Thyroid gland (tissue), 4 donors: ENCODE data around the gene NDUFV1. TPM values are rescaled to one million over a fixed set of nuclear protein-coding genes. Genes with fewer than 3 reads are reported as not detected.
"Not testable (repeated sequence)": the region's sequence is repeated elsewhere in the genome, so short reads cannot be mapped to it uniquely, and the experiment has no call there.

Experiments
- DNase-seq, 2 donors: peaks; one replicate each; pipeline ENCODE4 v3.0.0-alpha.2; 2019
- H3K27ac ChIP-seq, 3 donors: fragments of 200-600 bp; sonication (generic); 1 replicate in 2 of 3; 2 replicates in 1 of 3; pipeline ENCODE4 v1.5.1; 2016 to 2019; ENCODE audit warnings: mild to moderate bottlenecking in 1 of 3, moderate library complexity in 1 of 3
- H3K27me3 ChIP-seq: fragments of 200-600 bp; sonication (generic); one replicate; pipeline ENCODE4 v1.5.1; 2019
- H3K36me3 ChIP-seq, 2 donors: fragments of 200-600 bp; sonication (generic); one replicate each; pipeline ENCODE4 v1.5.1; 2016 to 2019
- H3K4me1 ChIP-seq, 2 donors: fragments of 200-600 bp; sonication (generic); one replicate each; pipeline ENCODE4 v1.5.1; 2017 to 2019
- H3K4me3 ChIP-seq, 3 donors: fragments of 200-600 bp; sonication (generic); replicated peaks in 1 of 3; 1 replicate in 2 of 3; 2 replicates in 1 of 3; pipeline ENCODE4 v1.5.1; 2016; ENCODE audit warnings: mild to moderate bottlenecking in 1 of 3
- H3K9me3 ChIP-seq: fragments of 200-600 bp; sonication (generic); one replicate; pipeline ENCODE4 v1.5.1; 2017
- POLR2A ChIP-seq, 2 donors: fragments of 450-650 bp; IDR thresholded peaks; one replicate each; pipeline ENCODE4 v1.6.1; 2017; ENCODE audit warnings: antibody characterized with exemption in 2 of 2, mild to moderate bottlenecking in 2 of 2, moderate library complexity in 1 of 2
- WGBS, 2 donors: methylation state at CpG; one replicate each; pipeline ENCODE4 v1.1.5; 2017; 5-methylcytosine and 5-hydroxymethylcytosine counted together
- intact Hi-C: fragments of 100-400 bp; cut with DNase I; formaldehyde crosslinking; loops from one replicate; pipeline ENCODE4 v1.15.1; 2023
- total RNA-seq, 4 donors: library from RNA; depleted of rRNA; stranded (reverse); fragments of >200 nt; gene quantifications; one replicate each; pipeline ENCODE4 v1.2.3, GENCODE V29; 2016
- TF ChIP-seq, protein P1 (sequence below), 6 experiments: fragments of 200-600 bp in 3 of 6; fragments of 450-650 bp in 3 of 6; sonication (generic) in 3 of 6; IDR thresholded peaks; one replicate each; pipeline ENCODE4 v1.5.1; 2016 to 2019; ENCODE audit warnings: antibody characterized with exemption in 6 of 6, mild to moderate bottlenecking in 2 of 6, inconsistent platforms in 1 of 6, moderate library complexity in 1 of 6

NDUFV1 gene
- total RNA-seq, 4 donors from 2014 or later: 323 to 401 (median 356) TPM

DNA sequence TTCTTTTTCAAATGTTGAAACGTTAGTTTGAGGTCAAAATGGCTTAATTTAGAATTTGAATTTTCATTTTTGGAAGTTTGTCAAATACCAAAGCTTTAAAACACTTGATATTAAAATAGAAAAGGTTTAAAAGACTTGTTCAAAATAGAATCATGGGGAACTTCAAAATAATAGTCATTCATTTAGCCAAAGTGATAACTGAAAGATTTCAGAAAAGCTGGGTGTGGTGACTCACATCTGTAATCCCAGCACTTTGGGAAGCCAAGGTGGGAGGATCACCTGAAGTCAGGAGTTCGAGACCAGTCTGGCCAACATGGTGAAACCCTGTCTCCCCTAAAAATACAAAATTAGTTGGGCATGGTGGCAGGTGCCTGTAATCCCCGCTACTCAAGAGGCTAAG, 12.3 kb upstream of the NDUFV1 start:
- H3K27ac ChIP-seq: no peak overlapping the region
- H3K36me3 ChIP-seq: no peaks in the 10 kb centered on the region
- WGBS, 2 donors: 74 to 78% methylated on average over 3 of the region's 3 CpGs
- no peaks in the 10 kb centered on the region for H3K27me3 ChIP-seq
- no peaks in the 10 kb centered on the region for H3K9me3 ChIP-seq
- H3K4me3 ChIP-seq: no peak overlapping the region
- no peak for TF ChIP-seq POLR2A (IDR thresholded peaks at IDR 0.05)
- TF ChIP-seq, protein P1, sequence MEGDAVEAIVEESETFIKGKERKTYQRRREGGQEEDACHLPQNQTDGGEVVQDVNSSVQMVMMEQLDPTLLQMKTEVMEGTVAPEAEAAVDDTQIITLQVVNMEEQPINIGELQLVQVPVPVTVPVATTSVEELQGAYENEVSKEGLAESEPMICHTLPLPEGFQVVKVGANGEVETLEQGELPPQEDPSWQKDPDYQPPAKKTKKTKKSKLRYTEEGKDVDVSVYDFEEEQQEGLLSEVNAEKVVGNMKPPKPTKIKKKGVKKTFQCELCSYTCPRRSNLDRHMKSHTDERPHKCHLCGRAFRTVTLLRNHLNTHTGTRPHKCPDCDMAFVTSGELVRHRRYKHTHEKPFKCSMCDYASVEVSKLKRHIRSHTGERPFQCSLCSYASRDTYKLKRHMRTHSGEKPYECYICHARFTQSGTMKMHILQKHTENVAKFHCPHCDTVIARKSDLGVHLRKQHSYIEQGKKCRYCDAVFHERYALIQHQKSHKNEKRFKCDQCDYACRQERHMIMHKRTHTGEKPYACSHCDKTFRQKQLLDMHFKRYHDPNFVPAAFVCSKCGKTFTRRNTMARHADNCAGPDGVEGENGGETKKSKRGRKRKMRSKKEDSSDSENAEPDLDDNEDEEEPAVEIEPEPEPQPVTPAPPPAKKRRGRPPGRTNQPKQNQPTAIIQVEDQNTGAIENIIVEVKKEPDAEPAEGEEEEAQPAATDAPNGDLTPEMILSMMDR (IDR thresholded peaks at IDR 0.05): no peak
- DNase-seq: no peak
- intact Hi-C loops: no loop called here
- H3K4me1 ChIP-seq: no peaks in the 10 kb centered on the region

DNA sequence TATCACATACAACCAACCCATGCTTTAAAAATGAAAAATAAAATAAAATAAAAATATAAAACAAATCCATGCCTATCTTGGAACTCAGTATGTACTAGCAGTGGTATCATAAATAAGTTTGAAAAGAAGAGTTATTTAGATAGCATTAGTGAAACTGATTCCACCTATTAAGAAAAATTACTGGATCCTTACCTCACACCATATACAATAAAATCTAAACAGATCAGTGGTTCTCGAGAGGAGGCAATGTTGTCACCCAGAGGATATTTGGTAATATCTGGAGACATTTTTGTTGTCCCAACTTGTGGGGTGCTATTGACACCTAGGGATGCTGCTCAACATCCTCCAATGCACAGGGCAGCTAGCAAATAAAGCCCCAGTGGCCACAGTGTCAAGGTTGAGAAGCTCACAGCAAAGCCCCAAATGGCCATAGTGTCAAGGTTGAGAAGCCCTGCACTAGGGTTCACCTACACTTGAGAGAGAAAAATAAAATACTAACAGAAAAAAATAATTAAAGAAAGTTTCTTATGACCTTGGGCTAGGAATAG, 9.9 kb upstream of the NDUFV1 start:
- 86 to 90% methylated on average over 1 of the region's 1 CpG for WGBS, 2 donors
- DNase-seq: no peak
- no peaks in the 10 kb centered on the region for H3K4me1 ChIP-seq
- no peaks in the 10 kb centered on the region for H3K27me3 ChIP-seq
- H3K9me3 ChIP-seq: no peaks in the 10 kb centered on the region
- no peak overlapping the region for H3K27ac ChIP-seq
- no peak overlapping the region for H3K4me3 ChIP-seq
- intact Hi-C loops: no loop called here
- TF ChIP-seq, protein P1 (IDR thresholded peaks at IDR 0.05): no peak
- no peak for TF ChIP-seq POLR2A (IDR thresholded peaks at IDR 0.05)
- H3K36me3 ChIP-seq: no peaks in the 10 kb centered on the region

DNA sequence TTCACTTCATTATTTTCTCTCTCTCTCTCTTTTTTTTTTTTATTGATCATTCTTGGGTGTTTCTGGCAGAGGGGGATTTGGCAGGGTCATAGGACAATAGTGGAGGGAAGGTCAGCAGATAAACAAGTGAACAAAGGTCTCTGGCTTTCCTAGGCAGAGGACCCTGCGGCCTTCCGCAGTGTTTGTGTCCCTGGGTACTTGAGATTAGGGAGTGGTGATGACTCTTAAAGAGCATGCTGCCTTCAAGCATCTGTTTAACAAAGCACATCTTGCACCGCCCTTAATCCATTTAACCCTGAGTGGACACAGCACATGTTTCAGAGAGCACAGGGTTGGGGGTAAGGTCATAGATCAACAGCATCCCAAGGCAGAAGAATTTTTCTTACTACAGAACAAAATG, 9.3 kb upstream of the NDUFV1 start:
- H3K27me3 ChIP-seq, H3K27ac ChIP-seq, H3K9me3 ChIP-seq, H3K4me1 ChIP-seq, DNase-seq, intact Hi-C loops, H3K4me3 ChIP-seq, H3K36me3 ChIP-seq: not testable (repeated sequence)
- WGBS, 2 donors: 33 to 39% methylated on average over 3 of the region's 3 CpGs

DNA sequence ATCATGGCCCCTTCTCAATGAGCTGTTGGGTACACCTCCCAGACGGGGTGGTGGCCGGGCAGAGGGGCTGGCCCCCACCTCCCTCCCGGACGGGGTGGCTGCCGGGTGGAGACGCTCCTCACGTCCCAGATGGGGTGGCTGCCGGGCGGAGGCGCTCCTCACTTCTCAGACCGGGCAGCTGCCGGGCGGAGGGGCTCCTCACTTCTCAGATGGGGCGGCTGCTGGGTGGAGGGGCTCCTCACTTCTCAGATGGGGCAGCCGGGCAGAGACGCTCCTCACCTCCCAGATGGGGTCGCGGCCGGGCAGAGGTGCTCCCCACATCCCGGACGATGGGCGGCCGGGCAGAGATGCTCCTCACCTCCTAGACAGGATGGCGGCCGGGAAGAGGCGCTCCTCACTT, 8.8 kb upstream of the NDUFV1 start:
- H3K27me3 ChIP-seq, H3K4me3 ChIP-seq, H3K27ac ChIP-seq, H3K36me3 ChIP-seq, DNase-seq, intact Hi-C loops, H3K9me3 ChIP-seq, H3K4me1 ChIP-seq: not testable (repeated sequence)
- 94% methylated on average over 9 to 18 of the region's 26 CpGs for WGBS, 2 donors

DNA sequence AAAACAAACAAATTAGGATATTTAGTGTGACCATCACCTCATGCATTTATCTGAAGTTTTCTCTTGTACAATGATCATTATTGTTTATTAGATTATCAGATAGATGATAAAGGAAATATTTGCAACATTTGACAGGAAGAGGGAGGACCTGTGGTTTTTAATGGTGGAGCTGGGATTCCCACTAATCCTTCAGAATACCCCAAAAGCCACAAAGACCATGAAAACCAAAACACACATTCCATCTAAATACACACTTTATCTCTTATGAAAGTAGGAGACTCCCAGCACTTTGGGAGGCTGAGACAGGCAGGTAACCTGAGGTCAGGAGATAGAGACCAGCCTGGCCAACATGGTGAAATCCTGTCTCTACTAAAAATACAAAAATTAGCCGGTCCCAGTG, 7.6 kb upstream of the NDUFV1 start:
- H3K4me1 ChIP-seq: no peaks in the 10 kb centered on the region
- H3K9me3 ChIP-seq: no peaks in the 10 kb centered on the region
- intact Hi-C loops: no loop called here
- 86 to 87% methylated on average over 1 of the region's 1 CpG for WGBS, 2 donors
- no peak for DNase-seq
- no peaks in the 10 kb centered on the region for H3K36me3 ChIP-seq
- H3K27me3 ChIP-seq: no peaks in the 10 kb centered on the region
- no peak overlapping the region for H3K27ac ChIP-seq
- TF ChIP-seq, protein P1 (IDR thresholded peaks at IDR 0.05): no peak
- TF ChIP-seq POLR2A (IDR thresholded peaks at IDR 0.05): no peak
- H3K4me3 ChIP-seq: no peak overlapping the region

DNA sequence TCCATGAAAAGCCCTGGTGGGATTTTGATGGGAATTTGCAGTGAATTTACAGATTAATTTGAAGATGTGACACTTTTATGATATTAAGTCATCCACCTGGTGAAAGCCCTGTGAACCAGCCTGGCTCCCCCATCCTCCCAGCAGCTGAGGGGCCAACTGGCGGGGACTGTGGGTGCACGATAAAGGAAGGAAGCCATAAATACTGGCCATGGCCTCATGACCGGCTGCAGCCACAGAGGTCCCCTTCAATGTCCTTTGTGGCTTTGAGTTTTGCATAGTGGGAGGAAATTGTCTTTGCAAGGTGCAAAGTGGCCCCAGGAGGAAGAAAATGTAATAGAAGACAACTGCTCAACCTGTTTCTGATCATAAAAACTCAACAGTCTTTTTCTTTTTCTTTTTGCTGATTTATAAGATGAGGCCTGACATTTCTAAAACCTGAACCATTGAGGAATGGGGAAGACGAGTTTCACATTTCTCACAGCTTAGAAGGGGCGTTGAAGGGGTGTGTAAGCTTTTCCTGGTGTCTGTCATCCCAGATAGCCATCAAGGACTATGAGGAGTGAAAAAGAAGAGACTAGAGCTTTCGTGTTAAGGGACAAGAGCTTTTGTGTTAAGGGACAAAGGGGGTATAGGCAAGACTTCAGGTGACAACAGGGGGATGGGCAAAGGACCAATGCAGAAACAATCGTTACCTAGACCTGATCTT, 6.3 kb upstream of the NDUFV1 start:
- WGBS, 2 donors: 63 to 72% methylated on average over 7 of the region's 7 CpGs
- no peaks in the 10 kb centered on the region for H3K9me3 ChIP-seq
- no peaks in the 10 kb centered on the region for H3K4me1 ChIP-seq
- H3K27ac ChIP-seq: no peak overlapping the region
- no peak for DNase-seq
- no peak overlapping the region for H3K4me3 ChIP-seq
- no peaks in the 10 kb centered on the region for H3K27me3 ChIP-seq
- no peaks in the 10 kb centered on the region for H3K36me3 ChIP-seq
- intact Hi-C loops: no loop called here
- no peak for TF ChIP-seq POLR2A (IDR thresholded peaks at IDR 0.05)
- TF ChIP-seq, protein P1 (IDR thresholded peaks at IDR 0.05): no peak
